Mesothelial cell of epicardium (in vitro differentiated cells): ENCODE results near the gene PAK4. TPM values are rescaled to one million over a fixed set of nuclear protein-coding genes. Genes with fewer than 3 reads are reported as not detected.

ENCODE experiments used
- DNase-seq, 2 experiments: peaks; one replicate each; pipeline ENCODE4 v3.0.0; 2021; ENCODE audit warnings: low spot score in 2 of 2; ENCODE audit not compliant: unreplicated experiment in 2 of 2
- H3K27ac Mint-ChIP-seq: 2 replicates; pipeline ENCODE4 v1.8.0; 2021; ENCODE audit warnings: mixed read lengths
- H3K27me3 Mint-ChIP-seq: 2 replicates; pipeline ENCODE4 v1.8.0; 2021; ENCODE audit warnings: low read depth, mixed read lengths
- H3K36me3 Mint-ChIP-seq: 2 replicates; pipeline ENCODE4 v1.8.0; 2021; ENCODE audit warnings: mixed read lengths
- H3K4me1 Mint-ChIP-seq: 2 replicates; pipeline ENCODE4 v1.8.0; 2021; ENCODE audit warnings: mixed read lengths
- H3K4me3 Mint-ChIP-seq: 2 replicates; pipeline ENCODE4 v1.8.0; 2021; ENCODE audit warnings: mild to moderate bottlenecking, moderate library complexity, mixed read lengths
- H3K9me3 Mint-ChIP-seq: 2 replicates; pipeline ENCODE4 v1.8.0; 2021; ENCODE audit warnings: mixed read lengths
- CTCF ChIP-seq: fragments of 200-600 bp; sonication (generic); IDR thresholded peaks from one replicate; pipeline ENCODE4 v1.5.0; 2021; ENCODE audit warnings: antibody characterized with exemption; ENCODE audit not compliant: unreplicated experiment
- total RNA-seq: library from RNA; stranded (reverse); gene quantifications from 3 replicates; pipeline ENCODE4 v1.2.1, GENCODE V29; 2021

The PAK4 gene
- total RNA-seq, 1 donor from 2014 or later: 102 TPM

- no peak for TF ChIP-seq CTCF
- Mint-ChIP-seq H3K4me1 (peaks cover 38% of the 10 kb centered on the region), H3K27ac (peak overlapping the region; percentile 36), H3K9me3 (no peaks in the 10 kb centered on the region), H3K36me3 (no peaks in the 10 kb centered on the region), H3K4me3 (peak overlapping the region; percentile 40), H3K27me3 (peaks cover 4% of the 10 kb centered on the region)
- no peak for DNase-seq
Observed at GRCh38 chr19:39124136-39124764, 1.3 kb upstream of the PAK4 start.

- no peaks in the 10 kb centered on the region for H3K36me3 Mint-ChIP-seq
- peaks cover 44% of the 10 kb centered on the region for H3K4me1 Mint-ChIP-seq
- H3K27ac Mint-ChIP-seq: peak overlapping the region; percentile 98
- peak overlapping the region; percentile 97 for H3K4me3 Mint-ChIP-seq
- DNase-seq: no peak
- TF ChIP-seq CTCF: no peak
- H3K27me3 Mint-ChIP-seq: peaks cover 4% of the 10 kb centered on the region
- H3K9me3 Mint-ChIP-seq: no peaks in the 10 kb centered on the region
Observed at GRCh38 chr19:39125199-39125553, 410 bp upstream of the PAK4 start.

- DNase-seq: no peak
Observed at GRCh38 chr19:39126312-39127187, 964 bp downstream of the PAK4 start.

GRCh38 chr19:39127812-39128515, 2.4 kb downstream of the PAK4 start:
- H3K4me1 Mint-ChIP-seq: peaks cover 72% of the 10 kb centered on the region

More at GRCh38 chr19:39126312-39127187, 964 bp downstream of the PAK4 start:
- peak overlapping the region; percentile 97 for H3K4me3 Mint-ChIP-seq
- no peaks in the 10 kb centered on the region for H3K27me3 Mint-ChIP-seq
- TF ChIP-seq CTCF: no peak
- H3K4me1 Mint-ChIP-seq: peaks cover 58% of the 10 kb centered on the region
- no peaks in the 10 kb centered on the region for H3K9me3 Mint-ChIP-seq
- no peaks in the 10 kb centered on the region for H3K36me3 Mint-ChIP-seq
- H3K27ac Mint-ChIP-seq: peak overlapping the region; percentile 98

More at GRCh38 chr19:39127812-39128515, 2.4 kb downstream of the PAK4 start:
- TF ChIP-seq CTCF: no peak
- Mint-ChIP-seq H3K27ac (peak overlapping the region; percentile 98), H3K9me3 (no peaks in the 10 kb centered on the region), H3K27me3 (no peaks in the 10 kb centered on the region), H3K4me3 (peak overlapping the region; percentile 97), H3K36me3 (no peaks in the 10 kb centered on the region)
- DNase-seq: no peak
